ENCODE measurements around the gene REEP6.

The REEP6 gene

GRCh38 chr19:1514295-1514661, 23.3 kb downstream of the REEP6 start:
- TF ChIP-seq TAF1 (IDR thresholded peaks at IDR 0.05; ENCODE audit: borderline replicate concordance, insufficient read depth, low read length) (no peak), SIN3A (IDR thresholded peaks at IDR 0.05; ENCODE audit: borderline replicate concordance, insufficient read depth, low read length) (no peak), POLR2AphosphoS5 (IDR thresholded peaks at IDR 0.05; ENCODE audit: low read depth, low read length) (no peak), REST (IDR thresholded peaks at IDR 0.05; ENCODE audit: insufficient read depth in 1 of 2, low read depth in 2 of 2, low read length in 2 of 2) (no peak), FOXP2 (optimal IDR thresholded peaks at IDR 0.05; ENCODE audit: borderline replicate concordance, extremely low read depth, extremely low read length, insufficient read depth) (no peak)

GRCh38 chr19:1514986-1515721, 24.2 kb downstream of the REEP6 start:
- no peak for TF ChIP-seq POLR2AphosphoS5 (IDR thresholded peaks at IDR 0.05; ENCODE audit: low read depth, low read length)
- no peak for TF ChIP-seq TAF1 (IDR thresholded peaks at IDR 0.05; ENCODE audit: borderline replicate concordance, insufficient read depth, low read length)
- no peak for TF ChIP-seq FOXP2 (optimal IDR thresholded peaks at IDR 0.05; ENCODE audit: borderline replicate concordance, extremely low read depth, extremely low read length, insufficient read depth)
- no peak for TF ChIP-seq SIN3A (IDR thresholded peaks at IDR 0.05; ENCODE audit: borderline replicate concordance, insufficient read depth, low read length)
- TF ChIP-seq REST (IDR thresholded peaks at IDR 0.05; ENCODE audit: insufficient read depth in 1 of 2, low read depth in 2 of 2, low read length in 2 of 2): no peak

GRCh38 chr19:1516395-1516753, 25.4 kb downstream of the REEP6 start:
- TF ChIP-seq POLR2AphosphoS5 (IDR thresholded peaks at IDR 0.05; ENCODE audit: low read depth, low read length): no peak
- TF ChIP-seq SIN3A (IDR thresholded peaks at IDR 0.05; ENCODE audit: borderline replicate concordance, insufficient read depth, low read length): no peak
- no peak for TF ChIP-seq REST (IDR thresholded peaks at IDR 0.05; ENCODE audit: insufficient read depth in 1 of 2, low read depth in 2 of 2, low read length in 2 of 2)
- TF ChIP-seq FOXP2 (optimal IDR thresholded peaks at IDR 0.05; ENCODE audit: borderline replicate concordance, extremely low read depth, extremely low read length, insufficient read depth): no peak
- TF ChIP-seq TAF1 (IDR thresholded peaks at IDR 0.05; ENCODE audit: borderline replicate concordance, insufficient read depth, low read length): no peak

GRCh38 chr19:1518471-1518870, 27.5 kb downstream of the REEP6 start:
- TF ChIP-seq FOXP2 (optimal IDR thresholded peaks at IDR 0.05; ENCODE audit: borderline replicate concordance, extremely low read depth, extremely low read length, insufficient read depth) (no peak), SIN3A (IDR thresholded peaks at IDR 0.05; ENCODE audit: borderline replicate concordance, insufficient read depth, low read length) (no peak), REST (IDR thresholded peaks at IDR 0.05; ENCODE audit: insufficient read depth in 1 of 2, low read depth in 2 of 2, low read length in 2 of 2) (no peak), TAF1 (IDR thresholded peaks at IDR 0.05; ENCODE audit: borderline replicate concordance, insufficient read depth, low read length) (no peak), POLR2AphosphoS5 (IDR thresholded peaks at IDR 0.05; ENCODE audit: low read depth, low read length) (no peak)
